ENCODE results near the gene WASF2. TPM values are rescaled to one million over a fixed set of nuclear protein-coding genes. Genes with fewer than 3 reads are reported as not detected.

Gene WASF2
- polyA plus RNA-seq, 1 donor from 2014 or later: 2.5 TPM

DNA sequence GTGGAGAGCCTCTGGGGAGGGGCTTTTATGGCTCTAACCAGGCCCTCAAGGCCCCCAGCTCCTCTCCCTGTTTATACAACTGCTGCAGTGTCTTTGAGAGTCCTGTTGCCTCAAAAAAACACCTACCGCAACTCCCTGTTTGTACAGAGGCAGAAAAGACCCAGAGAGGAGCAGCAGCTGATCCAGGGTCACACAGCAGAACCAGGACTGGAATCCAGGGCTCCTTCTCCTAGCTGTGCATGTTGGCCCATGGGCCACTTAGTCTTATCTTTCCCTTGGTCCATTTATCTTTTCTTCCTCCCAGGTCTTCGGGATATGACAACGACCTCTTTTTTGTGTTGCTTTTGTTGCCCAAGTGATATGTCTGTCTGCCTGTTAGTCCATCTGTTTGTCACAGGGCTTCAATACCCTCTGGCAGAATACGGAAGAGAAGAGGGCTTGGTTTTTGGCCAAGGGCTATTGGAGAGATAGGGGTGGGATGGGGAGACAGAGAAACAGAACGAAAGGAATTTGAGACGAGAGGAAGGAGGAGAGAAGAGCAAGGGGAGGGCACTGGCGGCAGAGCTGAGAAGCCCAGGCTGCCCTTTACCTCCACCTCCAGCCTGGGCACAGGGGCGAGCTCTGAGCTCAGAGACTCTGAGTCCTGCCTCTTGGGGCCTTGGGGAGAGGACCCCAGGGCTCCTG lies 33.5 kb upstream of the WASF2 start:
- no peaks in the 10 kb centered on the region for H3K27me3 ChIP-seq (ENCODE audit: insufficient read depth, low read depth, low read length)
- H3K4me3 ChIP-seq (ENCODE audit: low read length): no peak overlapping the region
- H3K36me3 ChIP-seq (ENCODE audit: insufficient read depth, low read length): no peaks in the 10 kb centered on the region
- peak overlapping the region; percentile 87 for H3K27ac ChIP-seq (ENCODE audit: low read length)
- peak overlapping the region; percentile 35 for H3K9ac ChIP-seq (ENCODE audit: low read length)
- H4K20me1 ChIP-seq (ENCODE audit: insufficient read depth): no peaks in the 10 kb centered on the region
- no peaks in the 10 kb centered on the region for H3F3A ChIP-seq (ENCODE audit: insufficient read depth, low read length, poor library complexity, severe bottlenecking)
- no peaks in the 10 kb centered on the region for H3K9me2 ChIP-seq (ENCODE audit: insufficient read depth, low read length)
- TF ChIP-seq MXI1 (conservative IDR thresholded peaks at IDR 0.05; ENCODE audit: poor library complexity, severe bottlenecking) (no peak), TAF1 (IDR thresholded peaks at IDR 0.05; ENCODE audit: low read depth) (no peak), EP300 (conservative IDR thresholded peaks at IDR 0.05; ENCODE audit: poor library complexity, severe bottlenecking) (no peak), POLR2AphosphoS5 (IDR thresholded peaks at IDR 0.05) (no peak), SMC3 (conservative IDR thresholded peaks at IDR 0.05; ENCODE audit: poor library complexity) (no peak), EZH2 (IDR thresholded peaks at IDR 0.05; ENCODE audit: borderline replicate concordance, insufficient read depth, low read length, poor library complexity, severe bottlenecking) (no peak), RAD21 (conservative IDR thresholded peaks at IDR 0.05) (no peak)
- TF ChIP-seq, protein P1, sequence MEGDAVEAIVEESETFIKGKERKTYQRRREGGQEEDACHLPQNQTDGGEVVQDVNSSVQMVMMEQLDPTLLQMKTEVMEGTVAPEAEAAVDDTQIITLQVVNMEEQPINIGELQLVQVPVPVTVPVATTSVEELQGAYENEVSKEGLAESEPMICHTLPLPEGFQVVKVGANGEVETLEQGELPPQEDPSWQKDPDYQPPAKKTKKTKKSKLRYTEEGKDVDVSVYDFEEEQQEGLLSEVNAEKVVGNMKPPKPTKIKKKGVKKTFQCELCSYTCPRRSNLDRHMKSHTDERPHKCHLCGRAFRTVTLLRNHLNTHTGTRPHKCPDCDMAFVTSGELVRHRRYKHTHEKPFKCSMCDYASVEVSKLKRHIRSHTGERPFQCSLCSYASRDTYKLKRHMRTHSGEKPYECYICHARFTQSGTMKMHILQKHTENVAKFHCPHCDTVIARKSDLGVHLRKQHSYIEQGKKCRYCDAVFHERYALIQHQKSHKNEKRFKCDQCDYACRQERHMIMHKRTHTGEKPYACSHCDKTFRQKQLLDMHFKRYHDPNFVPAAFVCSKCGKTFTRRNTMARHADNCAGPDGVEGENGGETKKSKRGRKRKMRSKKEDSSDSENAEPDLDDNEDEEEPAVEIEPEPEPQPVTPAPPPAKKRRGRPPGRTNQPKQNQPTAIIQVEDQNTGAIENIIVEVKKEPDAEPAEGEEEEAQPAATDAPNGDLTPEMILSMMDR (IDR thresholded peaks at IDR 0.05; ENCODE audit: poor library complexity, severe bottlenecking): no peak
- TF ChIP-seq, protein P2, sequence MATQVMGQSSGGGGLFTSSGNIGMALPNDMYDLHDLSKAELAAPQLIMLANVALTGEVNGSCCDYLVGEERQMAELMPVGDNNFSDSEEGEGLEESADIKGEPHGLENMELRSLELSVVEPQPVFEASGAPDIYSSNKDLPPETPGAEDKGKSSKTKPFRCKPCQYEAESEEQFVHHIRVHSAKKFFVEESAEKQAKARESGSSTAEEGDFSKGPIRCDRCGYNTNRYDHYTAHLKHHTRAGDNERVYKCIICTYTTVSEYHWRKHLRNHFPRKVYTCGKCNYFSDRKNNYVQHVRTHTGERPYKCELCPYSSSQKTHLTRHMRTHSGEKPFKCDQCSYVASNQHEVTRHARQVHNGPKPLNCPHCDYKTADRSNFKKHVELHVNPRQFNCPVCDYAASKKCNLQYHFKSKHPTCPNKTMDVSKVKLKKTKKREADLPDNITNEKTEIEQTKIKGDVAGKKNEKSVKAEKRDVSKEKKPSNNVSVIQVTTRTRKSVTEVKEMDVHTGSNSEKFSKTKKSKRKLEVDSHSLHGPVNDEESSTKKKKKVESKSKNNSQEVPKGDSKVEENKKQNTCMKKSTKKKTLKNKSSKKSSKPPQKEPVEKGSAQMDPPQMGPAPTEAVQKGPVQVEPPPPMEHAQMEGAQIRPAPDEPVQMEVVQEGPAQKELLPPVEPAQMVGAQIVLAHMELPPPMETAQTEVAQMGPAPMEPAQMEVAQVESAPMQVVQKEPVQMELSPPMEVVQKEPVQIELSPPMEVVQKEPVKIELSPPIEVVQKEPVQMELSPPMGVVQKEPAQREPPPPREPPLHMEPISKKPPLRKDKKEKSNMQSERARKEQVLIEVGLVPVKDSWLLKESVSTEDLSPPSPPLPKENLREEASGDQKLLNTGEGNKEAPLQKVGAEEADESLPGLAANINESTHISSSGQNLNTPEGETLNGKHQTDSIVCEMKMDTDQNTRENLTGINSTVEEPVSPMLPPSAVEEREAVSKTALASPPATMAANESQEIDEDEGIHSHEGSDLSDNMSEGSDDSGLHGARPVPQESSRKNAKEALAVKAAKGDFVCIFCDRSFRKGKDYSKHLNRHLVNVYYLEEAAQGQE (IDR thresholded peaks at IDR 0.05; ENCODE audit: borderline replicate concordance): no peak
- no peak overlapping the region for H2AFZ ChIP-seq (ENCODE audit: low read depth, low read length)
- H3K4me2 ChIP-seq (ENCODE audit: low read length): no peak overlapping the region
- H3K9me3 ChIP-seq (ENCODE audit: low read length): no peaks in the 10 kb centered on the region
- H3K79me2 ChIP-seq (replicated peaks; ENCODE audit: insufficient read depth, low read length): no peaks in the 10 kb centered on the region

DNA sequence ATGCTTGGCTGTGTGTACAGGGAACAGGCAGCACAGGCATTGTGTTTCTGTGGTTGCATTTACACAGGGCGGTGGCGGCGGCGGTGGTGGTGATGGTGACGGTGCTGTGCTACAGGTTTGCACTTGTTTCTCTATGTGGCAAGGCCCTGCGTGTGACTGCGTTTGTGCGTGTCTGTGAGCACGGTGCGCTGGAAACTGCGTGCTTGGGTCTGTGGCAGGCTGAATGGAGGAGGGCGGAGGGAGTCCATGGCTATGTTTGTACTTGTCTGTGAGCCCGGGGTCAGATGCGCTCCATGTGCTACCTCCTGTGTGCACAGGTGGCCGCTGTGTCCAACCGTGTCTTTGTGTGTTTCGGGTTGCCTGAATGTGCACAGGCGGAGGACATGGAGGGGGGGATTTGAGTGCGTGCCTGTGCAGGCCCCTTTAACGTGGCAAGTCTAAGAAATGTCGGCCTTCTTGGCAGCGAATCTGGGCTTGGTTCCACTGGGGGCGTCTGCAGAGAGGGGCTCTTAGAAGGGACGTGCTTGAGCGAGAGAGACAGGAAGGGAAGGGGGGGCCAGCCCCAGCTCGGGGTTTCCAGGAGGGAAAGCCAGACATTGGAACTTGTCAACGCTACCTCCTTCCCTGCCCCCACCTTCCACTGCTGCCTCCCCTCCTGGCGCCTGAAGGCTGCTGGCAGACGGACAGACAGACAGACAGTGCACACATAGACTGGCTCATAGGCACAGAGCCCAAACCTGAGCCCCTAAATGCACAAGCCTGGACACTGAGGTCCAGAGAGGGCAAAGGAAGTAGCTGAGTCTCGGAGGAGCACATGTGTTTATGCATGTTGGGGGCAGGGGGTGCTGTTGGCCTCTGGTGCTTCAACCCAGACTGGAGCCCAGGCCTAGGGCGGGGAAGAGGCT lies 32.7 kb upstream of the WASF2 start:
- no peak overlapping the region for H2AFZ ChIP-seq (ENCODE audit: low read depth, low read length)
- H3K36me3 ChIP-seq (ENCODE audit: insufficient read depth, low read length): no peaks in the 10 kb centered on the region
- H3K4me2 ChIP-seq (ENCODE audit: low read length): no peak overlapping the region
- no peaks in the 10 kb centered on the region for H3K9me2 ChIP-seq (ENCODE audit: insufficient read depth, low read length)
- TF ChIP-seq MXI1 (conservative IDR thresholded peaks at IDR 0.05; ENCODE audit: poor library complexity, severe bottlenecking) (no peak), POLR2AphosphoS5 (IDR thresholded peaks at IDR 0.05) (peak; percentile 17), EZH2 (IDR thresholded peaks at IDR 0.05; ENCODE audit: borderline replicate concordance, insufficient read depth, low read length, poor library complexity, severe bottlenecking) (no peak), TAF1 (IDR thresholded peaks at IDR 0.05; ENCODE audit: low read depth) (no peak), RAD21 (conservative IDR thresholded peaks at IDR 0.05) (no peak), EP300 (conservative IDR thresholded peaks at IDR 0.05; ENCODE audit: poor library complexity, severe bottlenecking) (no peak), SMC3 (conservative IDR thresholded peaks at IDR 0.05; ENCODE audit: poor library complexity) (no peak)
- TF ChIP-seq, protein P1 (IDR thresholded peaks at IDR 0.05; ENCODE audit: poor library complexity, severe bottlenecking): peak; percentile 20
- TF ChIP-seq, protein P2 (IDR thresholded peaks at IDR 0.05; ENCODE audit: borderline replicate concordance): no peak
- H3K27me3 ChIP-seq (ENCODE audit: insufficient read depth, low read depth, low read length): no peaks in the 10 kb centered on the region
- no peaks in the 10 kb centered on the region for H3F3A ChIP-seq (ENCODE audit: insufficient read depth, low read length, poor library complexity, severe bottlenecking)
- peak overlapping the region; percentile 87 for H3K27ac ChIP-seq (ENCODE audit: low read length)
- H3K4me3 ChIP-seq (ENCODE audit: low read length): peak overlapping the region; percentile 14
- no peaks in the 10 kb centered on the region for H3K79me2 ChIP-seq (replicated peaks; ENCODE audit: insufficient read depth, low read length)
- no peaks in the 10 kb centered on the region for H3K9me3 ChIP-seq (ENCODE audit: low read length)
- H4K20me1 ChIP-seq (ENCODE audit: insufficient read depth): no peaks in the 10 kb centered on the region
- H3K9ac ChIP-seq (ENCODE audit: low read length): peak overlapping the region; percentile 35
